GM10266 (cell line): ENCODE data around the gene ASTN2.

ENCODE experiments used
- DNase-seq: peaks from one replicate; pipeline ENCODE4 v3.0.0; 2012; ENCODE audit errors: extremely low spot score
- TF ChIP-seq, protein P1 (sequence below): IDR thresholded peaks from 2 replicates; pipeline ENCODE4 v1.5.1; 2012; ENCODE audit warnings: mild to moderate bottlenecking, low read depth; ENCODE audit not compliant: control insufficient read depth, insufficient read depth; ENCODE audit errors: missing control alignments

Gene ASTN2

DNA sequence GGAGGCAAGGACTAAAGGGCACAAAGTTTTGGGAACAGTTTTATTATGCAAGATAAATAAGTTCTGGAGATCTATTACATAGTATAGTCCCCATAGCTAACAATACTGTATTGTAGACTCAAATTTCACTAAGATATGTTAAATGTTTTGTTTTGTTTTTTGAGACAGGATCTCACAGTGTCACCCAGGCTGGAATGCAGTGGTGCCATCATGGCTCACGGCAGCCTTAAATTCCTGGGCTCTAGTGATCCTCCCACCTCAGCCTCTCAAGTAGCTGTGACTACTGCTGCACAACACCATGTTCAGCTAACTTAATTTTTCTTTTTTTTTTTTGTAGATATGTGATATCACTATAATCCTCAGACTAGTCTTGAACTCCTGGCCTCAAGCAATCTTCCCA lies 618.2 kb downstream of the ASTN2 start:
- no peak for DNase-seq
- TF ChIP-seq, protein P1, sequence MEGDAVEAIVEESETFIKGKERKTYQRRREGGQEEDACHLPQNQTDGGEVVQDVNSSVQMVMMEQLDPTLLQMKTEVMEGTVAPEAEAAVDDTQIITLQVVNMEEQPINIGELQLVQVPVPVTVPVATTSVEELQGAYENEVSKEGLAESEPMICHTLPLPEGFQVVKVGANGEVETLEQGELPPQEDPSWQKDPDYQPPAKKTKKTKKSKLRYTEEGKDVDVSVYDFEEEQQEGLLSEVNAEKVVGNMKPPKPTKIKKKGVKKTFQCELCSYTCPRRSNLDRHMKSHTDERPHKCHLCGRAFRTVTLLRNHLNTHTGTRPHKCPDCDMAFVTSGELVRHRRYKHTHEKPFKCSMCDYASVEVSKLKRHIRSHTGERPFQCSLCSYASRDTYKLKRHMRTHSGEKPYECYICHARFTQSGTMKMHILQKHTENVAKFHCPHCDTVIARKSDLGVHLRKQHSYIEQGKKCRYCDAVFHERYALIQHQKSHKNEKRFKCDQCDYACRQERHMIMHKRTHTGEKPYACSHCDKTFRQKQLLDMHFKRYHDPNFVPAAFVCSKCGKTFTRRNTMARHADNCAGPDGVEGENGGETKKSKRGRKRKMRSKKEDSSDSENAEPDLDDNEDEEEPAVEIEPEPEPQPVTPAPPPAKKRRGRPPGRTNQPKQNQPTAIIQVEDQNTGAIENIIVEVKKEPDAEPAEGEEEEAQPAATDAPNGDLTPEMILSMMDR, result no peak

DNA sequence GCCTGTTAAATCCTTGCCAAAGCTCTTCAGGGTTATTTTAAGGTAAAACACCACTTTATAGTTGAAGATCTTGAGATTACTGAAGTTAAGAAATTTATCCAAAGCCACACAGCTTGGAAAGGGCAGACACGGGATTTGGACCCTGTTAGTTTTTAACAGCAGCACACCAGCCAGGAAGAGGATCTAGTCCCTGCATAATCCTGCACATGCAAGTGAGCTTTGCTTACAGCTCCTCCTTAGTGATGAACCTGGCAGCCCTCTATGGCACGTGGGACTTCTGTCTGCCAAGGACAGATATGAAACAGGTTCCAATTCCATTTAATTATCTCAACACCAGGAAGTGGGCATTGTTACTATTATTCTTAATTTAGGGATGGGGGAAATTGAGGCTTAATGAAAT lies 619.0 kb downstream of the ASTN2 start:
- TF ChIP-seq, protein P1, result no peak
- no peak for DNase-seq

DNA sequence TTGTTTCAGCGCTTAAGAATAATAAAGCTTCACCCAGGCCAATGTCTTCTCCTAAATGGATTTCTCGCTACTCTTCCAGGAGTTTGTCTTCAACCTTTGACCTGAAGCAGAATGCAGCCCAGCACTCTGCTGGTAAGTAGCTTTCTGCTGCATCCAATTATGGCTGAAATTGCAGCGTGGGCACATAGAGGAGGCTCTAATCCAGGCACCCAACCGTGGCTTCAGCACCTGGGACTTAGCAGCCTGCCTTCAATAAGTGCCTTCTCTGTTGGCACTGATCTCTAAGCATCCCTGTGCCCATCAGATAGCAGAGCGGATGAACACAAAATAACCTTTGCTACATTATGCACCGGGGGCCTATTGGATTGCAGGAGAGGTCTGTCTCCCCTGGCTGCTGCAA lies 622.6 kb downstream of the ASTN2 start:
- no peak for DNase-seq
- TF ChIP-seq, protein P1, result no peak

DNA sequence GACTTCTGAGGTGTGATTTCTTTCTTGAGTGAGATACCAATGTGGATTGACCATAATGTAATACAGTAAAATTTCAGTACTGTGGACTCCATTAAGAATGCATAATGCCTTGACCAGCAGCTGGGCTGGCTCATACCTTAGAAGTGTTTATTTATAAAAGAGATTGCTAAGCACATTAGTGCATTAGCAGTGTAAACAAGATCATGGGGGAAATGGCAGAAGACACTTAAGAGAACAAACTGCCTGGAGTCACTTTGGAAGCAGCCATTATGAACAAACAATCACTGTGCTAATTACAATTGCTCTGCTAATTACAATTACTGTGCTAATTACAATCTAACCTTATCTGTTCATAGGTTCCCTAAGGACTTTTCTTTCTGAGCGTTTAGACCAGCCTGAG lies 623.5 kb downstream of the ASTN2 start:
- TF ChIP-seq, protein P1, result no peak
- DNase-seq, result no peak

DNA sequence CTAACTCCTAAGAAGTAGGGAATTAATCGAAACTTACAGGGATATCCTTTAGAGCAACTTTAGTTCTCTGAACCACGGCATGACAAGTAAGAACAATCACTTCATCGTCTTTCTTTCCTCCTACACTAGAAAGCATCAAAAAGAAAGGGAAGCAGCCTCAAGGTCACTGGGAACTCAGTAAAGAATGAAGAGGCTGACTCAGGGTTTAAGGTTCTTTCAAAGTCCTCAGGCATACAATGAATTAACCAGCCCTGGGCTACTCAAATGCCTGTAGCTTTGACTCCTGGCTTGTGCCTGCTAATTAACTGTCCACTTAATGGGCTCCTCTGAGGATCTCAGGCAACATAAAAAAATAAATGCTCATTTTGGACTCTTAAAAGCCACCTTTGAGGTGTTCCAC lies 625.8 kb downstream of the ASTN2 start:
- TF ChIP-seq, protein P1, result no peak
- no peak for DNase-seq

DNA sequence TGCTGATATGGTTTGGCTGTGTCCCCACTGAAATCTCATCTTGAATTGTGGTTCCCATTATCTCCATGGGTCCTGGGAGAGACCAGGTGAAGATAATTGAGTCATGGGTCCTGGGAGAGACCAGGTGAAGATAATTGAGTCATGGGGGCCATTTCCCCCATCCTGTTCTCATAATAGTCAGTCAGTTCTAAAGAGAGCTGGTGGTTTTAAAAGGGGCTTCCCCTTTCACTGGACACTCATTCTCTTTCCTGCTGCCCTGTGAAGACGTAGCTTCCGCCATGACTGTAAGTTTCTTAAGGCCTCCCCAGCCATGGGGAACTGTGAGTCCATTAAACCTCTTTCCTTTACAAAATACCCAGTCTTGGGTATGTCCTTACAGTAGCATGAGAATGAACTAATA lies 628.1 kb downstream of the ASTN2 start:
- no peak for DNase-seq
- TF ChIP-seq, protein P1, result no peak

DNA sequence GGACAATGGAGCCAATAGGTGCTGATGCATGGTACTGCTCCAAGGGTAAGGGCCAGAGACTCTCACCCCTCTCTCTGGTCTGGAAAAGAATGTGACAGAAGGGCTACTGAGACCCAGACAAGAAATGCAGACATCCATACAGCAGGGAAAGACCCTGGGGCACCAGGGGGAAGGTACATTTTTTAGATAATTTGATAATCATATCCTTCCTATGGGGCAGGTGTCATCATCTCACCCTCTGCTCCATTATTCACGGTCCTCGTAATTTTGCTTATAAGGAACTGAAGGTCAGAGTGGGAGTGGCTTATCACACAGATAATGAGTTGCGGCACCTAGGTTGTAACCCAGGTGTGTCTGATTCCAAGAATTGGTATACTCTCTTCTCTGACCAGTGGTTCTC lies 637.7 kb downstream of the ASTN2 start:
- TF ChIP-seq, protein P1, result no peak
- no peak for DNase-seq
